Heart left ventricle (tissue), 16 donors: Measurements from ENCODE around the gene NPR3. TPM values are rescaled to one million over a fixed set of nuclear protein-coding genes. Genes with fewer than 3 reads are reported as not detected.

Source experiments
- ATAC-seq, 4 donors: fragments of 200-7000 bp; cut with Tn5 transposase; one replicate each; pipeline ENCODE4 v1.9.1; 2020 to 2022; ENCODE audit warnings: moderate library complexity in 4 of 4, mild to moderate bottlenecking in 3 of 4, moderate number of reproducible peaks in 1 of 4
- DNase-seq, 5 donors: peaks; one replicate each; pipeline ENCODE4 v3.0.0-alpha.2; 2020
- H3K27ac ChIP-seq, 12 donors: fragments of 200-600 bp; sonication (generic) in 4 of 12; one replicate each; pipeline versions ENCODE4 v1.5.0 to v1.8.0; 2016 to 2022; ENCODE audit warnings: mild to moderate bottlenecking in 2 of 12
- H3K27me3 ChIP-seq, 9 donors: fragments of 200-600 bp; sonication (generic) in 2 of 9; one replicate each; pipeline versions ENCODE4 v1.5.1 to v1.8.0; 2016 to 2022; ENCODE audit warnings: mild to moderate bottlenecking in 3 of 9
- H3K36me3 ChIP-seq, 9 donors: fragments of 200-600 bp; sonication (generic) in 2 of 9; one replicate each; pipeline versions ENCODE4 v1.5.0 to v1.8.0; 2018 to 2022; ENCODE audit warnings: mild to moderate bottlenecking in 2 of 9
- H3K4me1 ChIP-seq, 12 donors: fragments of 200-600 bp; sonication (generic) in 4 of 12; one replicate each; pipeline versions ENCODE4 v1.5.0 to v1.8.0; 2016 to 2022; ENCODE audit warnings: mild to moderate bottlenecking in 3 of 12
- H3K4me3 ChIP-seq, 12 donors: fragments of 200-600 bp; sonication (generic) in 4 of 12; one replicate each; pipeline versions ENCODE4 v1.5.0 to v1.8.0; 2017 to 2022; ENCODE audit warnings: mild to moderate bottlenecking in 9 of 12, moderate library complexity in 4 of 12
- H3K9me3 ChIP-seq, 12 donors: fragments of 200-600 bp; sonication (generic) in 4 of 12; one replicate each; pipeline versions ENCODE4 v1.5.0 to v1.8.0; 2016 to 2022; ENCODE audit warnings: mild to moderate bottlenecking in 1 of 12
- POLR2A ChIP-seq, 2 donors: fragments of 450-650 bp; IDR thresholded peaks; one replicate each; pipeline ENCODE4 v1.6.1; 2017; ENCODE audit warnings: antibody characterized with exemption in 2 of 2, mild to moderate bottlenecking in 2 of 2, moderate library complexity in 2 of 2
- WGBS, 4 donors: extraction: QIAGEN DNeasy Blood & Tissue Kit in 2 of 4; methylation state at CpG; one replicate each; pipeline versions ENCODE4 v1.1.5 to v1.1.7; 2013 to 2018; 5-methylcytosine and 5-hydroxymethylcytosine counted together
- intact Hi-C, 10 donors: fragments of 100-400 bp; cut with DNase I; formaldehyde crosslinking; loops; one replicate each; pipeline versions ENCODE4 v1.11.1 to v1.14.2; 2022
- polyA plus RNA-seq, 2 donors: library from polyadenylated mRNA; stranded (reverse); fragments of 200-250 nt; gene quantifications; one replicate each; pipeline ENCODE4 v1.2.3, GENCODE V29; 2013
- total RNA-seq, 9 donors: library from RNA; depleted of rRNA in 2 of 9; stranded (reverse); fragments of >200 nt in 2 of 9; fragmentation: NEBNext Ultra II Directional in 3 of 9; extraction: Animal tissue kit (Norgen Biotek cat#: 25700) in 3 of 9; gene quantifications; one replicate each; pipeline versions ENCODE4 v1.1.0 to v1.2.4, GENCODE V29; 2016 to 2023
- TF ChIP-seq, protein P1 (sequence below), 12 donors: fragments of 200-600 bp; sonication (generic) in 4 of 12; IDR thresholded peaks; one replicate each; pipeline versions ENCODE4 v1.5.0 to v1.8.0; 2018 to 2022; ENCODE audit warnings: antibody characterized with exemption in 12 of 12, mild to moderate bottlenecking in 5 of 12
- donor health status: ischemic (EF 13 %, LVEDD 7.1; RV severe dilation, severe dysfunction).
- donor health status: healthy with polysubstance abuse.
- donor health status: DM: no; HTN: yes; CAD: no.
- donor health status: DM: no; HTN: no; CAD: no.
- donor health status: ischemic (EF 25% LVEDD 6.9; RV normal size, moderate dysfunction).
- donor health status: ischemic (EF 25% LVEDD 5.7; RV mildly dilated, moderate dysfunction).
- donor health status: healthy.
- donor health status: DM: yes; HTN: yes; CAD: no.
- donor health status: ischemic (EF 35%, LVEDD 5.7; RV mildly dilated, moderate dysfunction).
- donor health status: nonischemic (EF 11% LVEDD 7.7; RV severe dilation, severe dysfunction).
- donor health status: DM: yes; HTN: yes; CAD: no.
- donor health status: PGD.
- donor health status: ischemic (EF 29% LVEDD 5.4; RV normal size, mild dysfunction).
- donor health status: nonischemic (EF 23%, LVEDD 6.1; RV moderate dilation, normal function).

NPR3 gene
- total and polyA plus RNA-seq, 11 donors: 8.8 to 127 (median 32.7) TPM

GRCh38 chr5:32713770-32714381, 2.8 kb downstream of the NPR3 start:
- TF ChIP-seq POLR2A (IDR thresholded peaks at IDR 0.05): no peak
- TF ChIP-seq, protein P1, sequence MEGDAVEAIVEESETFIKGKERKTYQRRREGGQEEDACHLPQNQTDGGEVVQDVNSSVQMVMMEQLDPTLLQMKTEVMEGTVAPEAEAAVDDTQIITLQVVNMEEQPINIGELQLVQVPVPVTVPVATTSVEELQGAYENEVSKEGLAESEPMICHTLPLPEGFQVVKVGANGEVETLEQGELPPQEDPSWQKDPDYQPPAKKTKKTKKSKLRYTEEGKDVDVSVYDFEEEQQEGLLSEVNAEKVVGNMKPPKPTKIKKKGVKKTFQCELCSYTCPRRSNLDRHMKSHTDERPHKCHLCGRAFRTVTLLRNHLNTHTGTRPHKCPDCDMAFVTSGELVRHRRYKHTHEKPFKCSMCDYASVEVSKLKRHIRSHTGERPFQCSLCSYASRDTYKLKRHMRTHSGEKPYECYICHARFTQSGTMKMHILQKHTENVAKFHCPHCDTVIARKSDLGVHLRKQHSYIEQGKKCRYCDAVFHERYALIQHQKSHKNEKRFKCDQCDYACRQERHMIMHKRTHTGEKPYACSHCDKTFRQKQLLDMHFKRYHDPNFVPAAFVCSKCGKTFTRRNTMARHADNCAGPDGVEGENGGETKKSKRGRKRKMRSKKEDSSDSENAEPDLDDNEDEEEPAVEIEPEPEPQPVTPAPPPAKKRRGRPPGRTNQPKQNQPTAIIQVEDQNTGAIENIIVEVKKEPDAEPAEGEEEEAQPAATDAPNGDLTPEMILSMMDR (IDR thresholded peaks at IDR 0.05): peak in 2 of 12 donors; percentile 9 to 19
- Histone ChIP-seq H3K36me3 (peaks cover 0 to 8% (median 0%) of the 10 kb centered on the region in 9 donors), H3K4me1 (peaks cover 0 to 48% (median 18%) of the 10 kb centered on the region in 12 donors), H3K27ac (peak overlapping the region in 11 of 12 donors; percentile 2 to 97 (median 58)), H3K4me3 (peak overlapping the region; percentile 7 to 80 (median 62)), H3K27me3 (peaks cover 0 to 59% (median 0%) of the 10 kb centered on the region in 9 donors), H3K9me3 (peaks cover 0 to 14% (median 0%) of the 10 kb centered on the region in 12 donors)
- DNase-seq (peak; percentile 44 to 68 (median 57)), ATAC-seq (peak in 3 of 4 donors; percentile 14 to 45 (median 33))
- intact Hi-C loops: loop anchor here in 7 of 10 donors (5.0 to 10.0 kb wide), 9 partner anchors 131 to 708 kb away; no protein-coding TSS in a partner anchor
- 8 to 14% (median 11%) methylated on average over 29 to 37 of the region's 37 CpGs for WGBS, 4 donors

DNA sequence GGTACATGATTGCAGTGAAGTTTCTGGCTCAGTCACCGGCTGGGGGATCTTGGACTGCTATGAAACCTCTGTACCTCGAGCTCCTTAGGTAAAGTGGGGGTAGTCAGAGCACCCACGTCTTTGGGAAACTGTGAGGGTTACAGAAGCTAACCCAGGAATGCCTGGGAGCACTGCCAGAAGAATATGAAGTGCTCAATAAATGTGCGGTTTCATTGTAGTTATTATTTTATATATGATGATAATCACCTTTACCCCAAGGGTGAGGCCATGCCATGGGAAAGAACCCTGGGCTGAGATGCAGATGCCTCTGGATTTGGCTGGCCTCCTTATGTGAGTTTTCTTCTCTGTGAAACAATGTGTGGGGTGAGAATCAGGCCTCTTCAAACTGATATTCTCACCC, 3.7 kb downstream of the NPR3 start:
- no peak for DNase-seq
- Histone ChIP-seq H3K27ac (peak overlapping the region in 6 of 12 donors; percentile 34 to 97 (median 90)), H3K4me1 (peaks cover 0 to 42% (median 16%) of the 10 kb centered on the region in 12 donors), H3K4me3 (peak overlapping the region in 5 of 12 donors; percentile 59 to 80 (median 66)), H3K36me3 (peaks cover 0 to 8% (median 0%) of the 10 kb centered on the region in 9 donors), H3K27me3 (peaks cover 0 to 49% (median 0%) of the 10 kb centered on the region in 9 donors), H3K9me3 (peaks cover 0 to 24% (median 3%) of the 10 kb centered on the region in 12 donors)
- intact Hi-C loops: loop anchor here in 7 of 10 donors (5.0 to 10.0 kb wide), 9 partner anchors 130 to 707 kb away; no protein-coding TSS in a partner anchor
- ATAC-seq: no peak
- WGBS, 4 donors: 47 to 68% (median 56%) methylated on average over 4 of the region's 4 CpGs
- no peak for TF ChIP-seq POLR2A (IDR thresholded peaks at IDR 0.05)
- TF ChIP-seq, protein P1 (IDR thresholded peaks at IDR 0.05): no peak

GRCh38 chr5:32720300-32720699, 9.2 kb downstream of the NPR3 start:
- Histone ChIP-seq H3K27ac (no peak overlapping the region), H3K4me1 (peaks cover 0 to 12% (median 0%) of the 10 kb centered on the region in 12 donors), H3K9me3 (peaks cover 0 to 25% (median 3%) of the 10 kb centered on the region in 12 donors), H3K27me3 (no peaks in the 10 kb centered on the region), H3K36me3 (peaks cover 0 to 11% (median 0%) of the 10 kb centered on the region in 9 donors), H3K4me3 (no peak overlapping the region)
- DNase-seq: no peak
- intact Hi-C loops: loop anchor here in 1 of 10 donors (10.0 kb wide), 1 partner anchor 135 kb away; no protein-coding TSS in a partner anchor
- TF ChIP-seq POLR2A (IDR thresholded peaks at IDR 0.05): no peak
- TF ChIP-seq, protein P1 (IDR thresholded peaks at IDR 0.05): no peak
- ATAC-seq: no peak
- 89 to 96% (median 94%) methylated on average over 2 of the region's 2 CpGs for WGBS, 4 donors

GRCh38 chr5:32721626-32722025, 10.5 kb downstream of the NPR3 start:
- ATAC-seq: no peak
- no peaks in the 10 kb centered on the region for H3K27me3 ChIP-seq
- H3K36me3 ChIP-seq: peaks cover 0 to 22% (median 0%) of the 10 kb centered on the region in 9 donors
- peaks cover 0 to 20% (median 1%) of the 10 kb centered on the region in 12 donors for H3K4me1 ChIP-seq
- intact Hi-C loops: loop anchor here in 1 of 10 donors (10.0 kb wide), 1 partner anchor 133 kb away; no protein-coding TSS in a partner anchor
- no peak overlapping the region for H3K27ac ChIP-seq
- no peak for TF ChIP-seq POLR2A (IDR thresholded peaks at IDR 0.05)
- TF ChIP-seq, protein P1 (IDR thresholded peaks at IDR 0.05): no peak
- peaks cover 0 to 25% (median 3%) of the 10 kb centered on the region in 12 donors for H3K9me3 ChIP-seq
- no peak overlapping the region for H3K4me3 ChIP-seq
- no peak for DNase-seq
